Panc1 (cell line): ENCODE data around the gene GNAS. TPM values are rescaled to one million over a fixed set of nuclear protein-coding genes. Genes with fewer than 3 reads are reported as not detected.

ENCODE experiments used
- ATAC-seq: fragments of 200-7000 bp; cut with Tn5 transposase; 2 replicates; pipeline ENCODE4 v1.9.1; 2020; ENCODE audit warnings: mild to moderate bottlenecking, moderate library complexity
- BruUV-seq: library from RNA; stranded (reverse); fragments of 400-500 nt; replicated peaks from 2 replicates; lab custom pipeline; 2021; lab: Mats Ljungman, UMichigan
- CTCF ChIA-PET: fragments of 300-600 bp; sonication (Branson Sonifier 250); formaldehyde crosslinking; loops from one replicate; lab custom pipeline; 2022; ENCODE audit warnings: antibody characterized with exemption; lab: Charles Lee
- POLR2A ChIA-PET: fragments of 300-600 bp; sonication (Branson Sonifier 250); formaldehyde crosslinking; loops from one replicate; lab custom pipeline; 2022; ENCODE audit warnings: antibody characterized with exemption; lab: Charles Lee
- DNase-seq: peaks from one replicate; pipeline ENCODE4 v3.0.0-alpha.2; 2010; ENCODE audit warnings: low read depth, low spot score
- H3K27ac ChIP-seq: 2 replicates; pipeline ENCODE4 v1.5.1; 2011; ENCODE audit warnings: mild to moderate bottlenecking, low read length, inconsistent platforms
- H3K27me3 ChIP-seq: fragments of 200-500 bp; sonication (Bioruptor generic); 2 replicates; pipeline ENCODE4 v1.6.0; 2014; ENCODE audit warnings: low read length, inconsistent platforms; ENCODE audit not compliant: control insufficient read depth, insufficient read depth
- H3K36me3 ChIP-seq: fragments of 200-500 bp; sonication (Bioruptor generic); 2 replicates; pipeline ENCODE4 v1.5.1; 2014; ENCODE audit warnings: inconsistent platforms, mild to moderate bottlenecking, low read length, moderate library complexity; ENCODE audit not compliant: control insufficient read depth, insufficient read depth
- H3K4me1 ChIP-seq: 2 replicates; pipeline ENCODE4 v1.5.1; 2011; ENCODE audit warnings: inconsistent platforms, mild to moderate bottlenecking, low read length, moderate library complexity; ENCODE audit not compliant: control insufficient read depth, insufficient read depth
- H3K4me3 ChIP-seq, 2 experiments: 2 replicates each; pipeline ENCODE4 v1.5.1; 2011 to 2012; ENCODE audit warnings: low read depth in 2 of 2, low read length in 2 of 2, mild to moderate bottlenecking in 2 of 2, inconsistent platforms in 1 of 2, moderate library complexity in 1 of 2
- H3K9me3 ChIP-seq: fragments of 200-500 bp; sonication (Bioruptor generic); 2 replicates; pipeline ENCODE4 v1.5.1; 2014; ENCODE audit warnings: low read depth, mild to moderate bottlenecking, inconsistent platforms, low read length, moderate library complexity; ENCODE audit not compliant: control insufficient read depth, insufficient read depth
- POLR2AphosphoS5 ChIP-seq: IDR thresholded peaks from 2 replicates; pipeline ENCODE4 v1.6.1; 2012; ENCODE audit warnings: mild to moderate bottlenecking, low read depth, low read length, moderate library complexity
- SIN3A ChIP-seq: IDR thresholded peaks from 2 replicates; pipeline ENCODE4 v1.6.1; 2012; ENCODE audit warnings: low read depth, mild to moderate bottlenecking, low read length, moderate library complexity, borderline replicate concordance; ENCODE audit not compliant: insufficient read depth
- TCF7L2 ChIP-seq: IDR thresholded peaks from 2 replicates; pipeline ENCODE4 v1.6.1; 2011; ENCODE audit warnings: mild to moderate bottlenecking, low read depth, low read length, inconsistent platforms
- in situ Hi-C: cut with HindIII; loops from 2 replicates; pipeline ENCODE4 v1.10.0; 2016; ENCODE audit warnings: low sequenced_read_pairs, low pct_unique_long_range_greater_than_20kb
- intact Hi-C: fragments of 100-400 bp; cut with micrococcal nuclease; formaldehyde crosslinking; loops from one replicate; pipeline ENCODE4 v1.10.0; 2022; ENCODE audit not compliant: unreplicated experiment
- total RNA-seq: library from RNA; stranded (reverse); gene quantifications from one replicate; pipeline ENCODE4 v1.2.1, GENCODE V29; 2021; ENCODE audit not compliant: unreplicated experiment
- TF ChIP-seq, protein P1 (sequence below), 2 experiments: IDR thresholded peaks; 2 replicates each; pipeline ENCODE4 v1.6.1; 2011 to 2012; ENCODE audit warnings: low read depth in 2 of 2, control low read depth in 1 of 2, low read length in 1 of 2, mild to moderate bottlenecking in 1 of 2, moderate library complexity in 1 of 2; ENCODE audit not compliant: insufficient read depth in 1 of 2
- TF ChIP-seq, protein P2 (sequence below): fragments of 450-650 bp; IDR thresholded peaks from 2 replicates; pipeline ENCODE4 v1.5.1; 2017; ENCODE audit warnings: mild to moderate bottlenecking

Gene GNAS
- total RNA-seq, 1 experiment from 2014 or later, result 756 TPM

GRCh38 chr20:58896820-58897219 lies 44.3 kb downstream of the GNAS start:
- DNase-seq (no peak), ATAC-seq (no peak)
- Histone ChIP-seq H3K27ac (no peak overlapping the region), H3K4me1 (peaks cover 36% of the 10 kb centered on the region), H3K36me3 (peaks cover 6% of the 10 kb centered on the region; the same call in 1 of the 2 replicates), H3K9me3 (no peaks in the 10 kb centered on the region), H3K27me3 (no peaks in the 10 kb centered on the region), H3K4me3 (no peak overlapping the region)
- in situ Hi-C loops, result no loop called here
- no TSS peak for BruUV-seq
- intact Hi-C loops, result loop anchor here (10.0 kb wide), 1 partner anchor 88 kb away; the partner anchor contains the start of gene NELFCD
- ChIA-PET CTCF (no interaction called here), POLR2A (no interaction called here)
- no peak for TF ChIP-seq SIN3A
- TF ChIP-seq TCF7L2, result no peak
- TF ChIP-seq, protein P1, sequence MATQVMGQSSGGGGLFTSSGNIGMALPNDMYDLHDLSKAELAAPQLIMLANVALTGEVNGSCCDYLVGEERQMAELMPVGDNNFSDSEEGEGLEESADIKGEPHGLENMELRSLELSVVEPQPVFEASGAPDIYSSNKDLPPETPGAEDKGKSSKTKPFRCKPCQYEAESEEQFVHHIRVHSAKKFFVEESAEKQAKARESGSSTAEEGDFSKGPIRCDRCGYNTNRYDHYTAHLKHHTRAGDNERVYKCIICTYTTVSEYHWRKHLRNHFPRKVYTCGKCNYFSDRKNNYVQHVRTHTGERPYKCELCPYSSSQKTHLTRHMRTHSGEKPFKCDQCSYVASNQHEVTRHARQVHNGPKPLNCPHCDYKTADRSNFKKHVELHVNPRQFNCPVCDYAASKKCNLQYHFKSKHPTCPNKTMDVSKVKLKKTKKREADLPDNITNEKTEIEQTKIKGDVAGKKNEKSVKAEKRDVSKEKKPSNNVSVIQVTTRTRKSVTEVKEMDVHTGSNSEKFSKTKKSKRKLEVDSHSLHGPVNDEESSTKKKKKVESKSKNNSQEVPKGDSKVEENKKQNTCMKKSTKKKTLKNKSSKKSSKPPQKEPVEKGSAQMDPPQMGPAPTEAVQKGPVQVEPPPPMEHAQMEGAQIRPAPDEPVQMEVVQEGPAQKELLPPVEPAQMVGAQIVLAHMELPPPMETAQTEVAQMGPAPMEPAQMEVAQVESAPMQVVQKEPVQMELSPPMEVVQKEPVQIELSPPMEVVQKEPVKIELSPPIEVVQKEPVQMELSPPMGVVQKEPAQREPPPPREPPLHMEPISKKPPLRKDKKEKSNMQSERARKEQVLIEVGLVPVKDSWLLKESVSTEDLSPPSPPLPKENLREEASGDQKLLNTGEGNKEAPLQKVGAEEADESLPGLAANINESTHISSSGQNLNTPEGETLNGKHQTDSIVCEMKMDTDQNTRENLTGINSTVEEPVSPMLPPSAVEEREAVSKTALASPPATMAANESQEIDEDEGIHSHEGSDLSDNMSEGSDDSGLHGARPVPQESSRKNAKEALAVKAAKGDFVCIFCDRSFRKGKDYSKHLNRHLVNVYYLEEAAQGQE (IDR thresholded peaks at IDR 0.05; ENCODE audit: insufficient read depth in 1 of 2, low read depth in 2 of 2, low read length in 1 of 2), result no peak
- TF ChIP-seq, protein P2, sequence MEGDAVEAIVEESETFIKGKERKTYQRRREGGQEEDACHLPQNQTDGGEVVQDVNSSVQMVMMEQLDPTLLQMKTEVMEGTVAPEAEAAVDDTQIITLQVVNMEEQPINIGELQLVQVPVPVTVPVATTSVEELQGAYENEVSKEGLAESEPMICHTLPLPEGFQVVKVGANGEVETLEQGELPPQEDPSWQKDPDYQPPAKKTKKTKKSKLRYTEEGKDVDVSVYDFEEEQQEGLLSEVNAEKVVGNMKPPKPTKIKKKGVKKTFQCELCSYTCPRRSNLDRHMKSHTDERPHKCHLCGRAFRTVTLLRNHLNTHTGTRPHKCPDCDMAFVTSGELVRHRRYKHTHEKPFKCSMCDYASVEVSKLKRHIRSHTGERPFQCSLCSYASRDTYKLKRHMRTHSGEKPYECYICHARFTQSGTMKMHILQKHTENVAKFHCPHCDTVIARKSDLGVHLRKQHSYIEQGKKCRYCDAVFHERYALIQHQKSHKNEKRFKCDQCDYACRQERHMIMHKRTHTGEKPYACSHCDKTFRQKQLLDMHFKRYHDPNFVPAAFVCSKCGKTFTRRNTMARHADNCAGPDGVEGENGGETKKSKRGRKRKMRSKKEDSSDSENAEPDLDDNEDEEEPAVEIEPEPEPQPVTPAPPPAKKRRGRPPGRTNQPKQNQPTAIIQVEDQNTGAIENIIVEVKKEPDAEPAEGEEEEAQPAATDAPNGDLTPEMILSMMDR, result no peak
- no peak for TF ChIP-seq POLR2AphosphoS5

DNA sequence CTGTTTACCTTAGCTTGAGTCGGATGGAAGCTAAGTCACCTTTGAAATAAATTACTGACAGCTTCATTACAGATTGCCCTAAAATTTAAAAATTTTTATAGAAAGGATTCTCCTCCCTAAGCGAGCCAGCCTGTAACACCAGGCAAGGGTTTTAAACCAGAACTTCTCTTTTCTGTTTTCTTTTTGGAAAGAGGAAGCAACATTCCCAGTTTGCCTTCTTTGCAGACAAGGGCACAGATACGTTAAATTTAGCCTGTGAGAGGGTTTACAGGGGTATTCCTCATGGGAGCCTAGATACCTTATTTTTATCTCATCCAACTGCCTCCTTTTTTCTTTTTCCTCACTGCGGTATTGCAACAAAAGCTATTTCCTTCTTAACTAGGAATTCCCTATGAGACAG lies 45.0 kb downstream of the GNAS start:
- in situ Hi-C loops, result no loop called here
- BruUV-seq, result no TSS peak
- Histone ChIP-seq H3K36me3 (peaks cover 4% of the 10 kb centered on the region; the same call in 1 of the 2 replicates), H3K4me1 (peaks cover 36% of the 10 kb centered on the region), H3K4me3 (no peak overlapping the region), H3K27me3 (no peaks in the 10 kb centered on the region), H3K9me3 (no peaks in the 10 kb centered on the region), H3K27ac (no peak overlapping the region)
- intact Hi-C loops, result loop anchor here (10.0 kb wide), 1 partner anchor 87 kb away; the partner anchor contains the start of gene NELFCD
- TF ChIP-seq SIN3A (no peak), POLR2AphosphoS5 (no peak), TCF7L2 (no peak)
- TF ChIP-seq, protein P2, result no peak
- TF ChIP-seq, protein P1 (IDR thresholded peaks at IDR 0.05; ENCODE audit: insufficient read depth in 1 of 2, low read depth in 2 of 2, low read length in 1 of 2), result no peak
- DNase-seq (no peak), ATAC-seq (no peak)
- CTCF ChIA-PET, result no interaction called here
- POLR2A ChIA-PET, result no interaction called here
